Upper lobe of right lung (tissue), 1 donor: ENCODE measurements around the gene OTOG. TPM values are rescaled to one million over a fixed set of nuclear protein-coding genes. Genes with fewer than 3 reads are reported as not detected.

Source experiments
- ATAC-seq: fragments of 200-7000 bp; cut with Tn5 transposase; one replicate; pipeline ENCODE4 v1.9.1; 2020; ENCODE audit warnings: mild to moderate bottlenecking, moderate library complexity
- DNase-seq: peaks from one replicate; pipeline ENCODE4 v3.0.0-alpha.2; 2020
- H3K27ac ChIP-seq: fragments of 200-600 bp; one replicate; pipeline ENCODE4 v1.8.0; 2022
- H3K27me3 ChIP-seq: fragments of 200-600 bp; one replicate; pipeline ENCODE4 v1.8.0; 2022; ENCODE audit warnings: mild to moderate bottlenecking
- H3K36me3 ChIP-seq: fragments of 200-600 bp; one replicate; pipeline ENCODE4 v1.8.0; 2022
- H3K4me1 ChIP-seq: fragments of 200-600 bp; one replicate; pipeline ENCODE4 v1.8.0; 2022
- H3K4me3 ChIP-seq: fragments of 200-600 bp; one replicate; pipeline ENCODE4 v1.8.0; 2022; ENCODE audit warnings: mild to moderate bottlenecking
- H3K9me3 ChIP-seq: fragments of 200-600 bp; one replicate; pipeline ENCODE4 v1.8.0; 2022
- intact Hi-C: fragments of 100-400 bp; cut with DNase I; formaldehyde crosslinking; loops from one replicate; pipeline ENCODE4 v1.11.0; 2022
- total RNA-seq: library from RNA; stranded (reverse); fragmentation: NEBNext Ultra II Directional; extraction: Animal tissue kit (Norgen Biotek cat#: 25700); gene quantifications from one replicate; pipeline ENCODE4 v1.2.1, GENCODE V29; 2021
- TF ChIP-seq, protein P1 (sequence below): fragments of 200-600 bp; IDR thresholded peaks from one replicate; pipeline ENCODE4 v1.8.0; 2022; ENCODE audit warnings: antibody characterized with exemption
- donor health status: DM: no; HTN: yes; CAD: no; lungs with severe emphysema.

OTOG gene
- total RNA-seq, 1 donor from 2014 or later: not detected

GRCh38 chr11:17682848-17683247 lies 135.8 kb downstream of the OTOG start:
- Histone ChIP-seq H3K27ac (no peak overlapping the region), H3K9me3 (no peaks in the 10 kb centered on the region), H3K4me1 (no peaks in the 10 kb centered on the region), H3K27me3 (peaks cover 4% of the 10 kb centered on the region), H3K36me3 (no peaks in the 10 kb centered on the region), H3K4me3 (no peak overlapping the region)
- ATAC-seq (no peak), DNase-seq (no peak)
- TF ChIP-seq, protein P1, sequence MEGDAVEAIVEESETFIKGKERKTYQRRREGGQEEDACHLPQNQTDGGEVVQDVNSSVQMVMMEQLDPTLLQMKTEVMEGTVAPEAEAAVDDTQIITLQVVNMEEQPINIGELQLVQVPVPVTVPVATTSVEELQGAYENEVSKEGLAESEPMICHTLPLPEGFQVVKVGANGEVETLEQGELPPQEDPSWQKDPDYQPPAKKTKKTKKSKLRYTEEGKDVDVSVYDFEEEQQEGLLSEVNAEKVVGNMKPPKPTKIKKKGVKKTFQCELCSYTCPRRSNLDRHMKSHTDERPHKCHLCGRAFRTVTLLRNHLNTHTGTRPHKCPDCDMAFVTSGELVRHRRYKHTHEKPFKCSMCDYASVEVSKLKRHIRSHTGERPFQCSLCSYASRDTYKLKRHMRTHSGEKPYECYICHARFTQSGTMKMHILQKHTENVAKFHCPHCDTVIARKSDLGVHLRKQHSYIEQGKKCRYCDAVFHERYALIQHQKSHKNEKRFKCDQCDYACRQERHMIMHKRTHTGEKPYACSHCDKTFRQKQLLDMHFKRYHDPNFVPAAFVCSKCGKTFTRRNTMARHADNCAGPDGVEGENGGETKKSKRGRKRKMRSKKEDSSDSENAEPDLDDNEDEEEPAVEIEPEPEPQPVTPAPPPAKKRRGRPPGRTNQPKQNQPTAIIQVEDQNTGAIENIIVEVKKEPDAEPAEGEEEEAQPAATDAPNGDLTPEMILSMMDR: no peak
- intact Hi-C loops: no loop called here

DNA sequence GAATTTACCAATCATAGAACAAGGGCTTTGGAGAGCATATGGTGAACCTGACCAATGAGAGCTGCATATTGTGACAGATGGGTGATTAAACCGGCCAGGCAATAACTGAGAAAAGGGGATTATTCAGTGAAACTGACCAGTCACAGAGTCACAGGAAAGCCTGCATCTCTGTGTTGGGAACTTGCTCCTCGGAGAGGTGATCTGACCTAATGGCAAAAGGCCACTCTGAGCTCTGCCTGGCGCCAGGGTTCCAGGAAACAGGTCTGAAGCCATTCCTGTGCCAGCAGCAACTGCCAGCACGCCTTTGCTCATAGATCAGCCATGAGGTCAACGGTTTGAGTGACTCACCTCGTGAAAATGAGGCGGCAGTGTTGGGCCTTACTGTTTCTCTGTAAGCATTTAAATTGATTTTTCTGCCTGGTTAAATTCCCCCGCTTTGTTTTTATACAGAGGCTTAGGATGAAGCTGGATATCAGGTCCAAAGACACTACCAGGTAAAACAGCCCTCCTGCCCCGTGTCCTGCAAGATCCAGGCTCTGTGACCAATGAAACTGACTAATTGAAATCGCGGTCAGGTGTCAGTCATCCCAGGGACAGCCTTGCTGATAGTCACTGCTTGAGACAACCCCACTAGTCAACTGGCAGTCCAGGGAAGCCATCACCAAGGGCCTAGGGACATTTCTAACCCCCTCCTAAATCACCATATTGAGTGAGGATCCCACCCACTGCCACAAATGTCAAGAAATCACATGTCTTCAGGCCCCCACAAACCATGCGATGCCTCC lies 136.5 kb downstream of the OTOG start:
- Histone ChIP-seq H3K36me3 (no peaks in the 10 kb centered on the region), H3K27me3 (peaks cover 4% of the 10 kb centered on the region), H3K4me3 (no peak overlapping the region), H3K9me3 (no peaks in the 10 kb centered on the region), H3K4me1 (no peaks in the 10 kb centered on the region), H3K27ac (no peak overlapping the region)
- DNase-seq: no peak
- intact Hi-C loops: no loop called here
- TF ChIP-seq, protein P1: no peak
- ATAC-seq: no peak

DNA sequence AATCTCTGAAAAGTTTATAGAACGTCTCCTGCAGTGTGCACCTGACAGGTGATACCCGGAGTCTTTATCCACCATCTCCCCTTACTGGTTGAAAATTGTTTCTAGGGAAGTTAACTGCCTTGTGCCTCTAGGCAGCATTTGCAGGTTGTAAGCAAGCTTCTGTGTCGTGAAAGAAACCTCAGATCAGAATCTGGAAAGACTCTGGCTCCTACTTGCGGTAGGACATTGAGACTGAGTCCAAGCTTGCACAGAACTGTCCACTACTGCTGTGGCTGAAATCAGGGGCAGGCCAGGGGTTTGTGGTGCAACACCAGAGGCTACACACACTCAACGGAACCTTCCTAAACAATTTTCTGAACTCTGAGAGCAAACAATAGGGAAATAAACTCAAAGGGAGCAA lies 137.5 kb downstream of the OTOG start:
- Histone ChIP-seq H3K27ac (no peak overlapping the region), H3K36me3 (no peaks in the 10 kb centered on the region), H3K9me3 (no peaks in the 10 kb centered on the region), H3K4me3 (no peak overlapping the region), H3K27me3 (peaks cover 7% of the 10 kb centered on the region), H3K4me1 (no peaks in the 10 kb centered on the region)
- DNase-seq (no peak), ATAC-seq (no peak)
- TF ChIP-seq, protein P1: no peak
- intact Hi-C loops: no loop called here

DNA sequence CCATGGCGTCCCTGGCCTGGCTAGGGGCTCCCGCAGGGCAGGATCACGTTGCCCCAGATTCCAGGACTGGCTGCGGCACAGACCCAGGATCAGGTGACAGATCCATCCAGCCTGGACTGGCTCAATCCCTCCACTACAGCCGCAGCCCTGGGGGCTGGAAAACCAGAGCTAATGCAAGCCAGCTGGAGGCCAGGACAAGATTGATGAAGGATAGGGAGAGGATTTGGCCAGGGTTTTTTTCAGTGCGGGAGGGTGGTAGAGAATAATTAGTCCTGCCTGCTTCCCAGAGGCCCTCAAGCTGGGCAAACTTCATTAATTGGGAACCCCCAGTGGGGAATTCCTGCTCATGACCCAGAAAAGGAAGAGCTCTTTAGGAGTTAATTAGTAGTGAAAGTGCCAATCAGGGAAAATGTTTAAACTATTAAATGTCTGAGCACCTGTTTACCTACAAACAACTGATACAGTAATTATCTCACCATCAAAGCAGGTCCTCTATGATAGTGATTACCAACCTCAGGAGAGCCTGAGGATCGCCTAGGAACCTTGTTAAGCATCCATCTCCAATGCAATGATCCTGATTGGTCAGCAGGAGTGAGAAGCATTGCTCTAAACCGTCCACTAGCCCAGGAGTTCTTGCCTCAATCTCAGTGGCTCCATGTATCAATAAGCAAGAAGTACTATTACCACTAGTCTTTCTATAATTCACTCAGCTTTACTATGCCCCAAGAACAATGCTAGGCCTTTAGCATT lies 139.3 kb downstream of the OTOG start:
- no peaks in the 10 kb centered on the region for H3K9me3 ChIP-seq
- DNase-seq (no peak), ATAC-seq (no peak)
- no peaks in the 10 kb centered on the region for H3K4me1 ChIP-seq
- peaks cover 12% of the 10 kb centered on the region for H3K27me3 ChIP-seq
- TF ChIP-seq, protein P1: no peak
- intact Hi-C loops: no loop called here
- no peaks in the 10 kb centered on the region for H3K36me3 ChIP-seq
- no peak overlapping the region for H3K27ac ChIP-seq
- H3K4me3 ChIP-seq: no peak overlapping the region

- Histone ChIP-seq H3K9me3 (no peaks in the 10 kb centered on the region), H3K4me3 (no peak overlapping the region), H3K27me3 (peaks cover 19% of the 10 kb centered on the region), H3K27ac (no peak overlapping the region), H3K4me1 (no peaks in the 10 kb centered on the region), H3K36me3 (no peaks in the 10 kb centered on the region)
- intact Hi-C loops: no loop called here
- ATAC-seq (no peak), DNase-seq (no peak)
- TF ChIP-seq, protein P1: no peak
Observed at GRCh38 chr11:17687946-17688670, 141.0 kb downstream of the OTOG start.
